ENCODE results near the gene TCAP. TPM values are rescaled to one million over a fixed set of nuclear protein-coding genes. Genes with fewer than 3 reads are reported as not detected.
A peak's percentile ranks its signal among the peaks of the same experiment; 100 is the strongest.

Gene TCAP
- total and polyA plus RNA-seq, 8 donors, result 0.13 to 3.0 (median 0.54) TPM

DNA sequence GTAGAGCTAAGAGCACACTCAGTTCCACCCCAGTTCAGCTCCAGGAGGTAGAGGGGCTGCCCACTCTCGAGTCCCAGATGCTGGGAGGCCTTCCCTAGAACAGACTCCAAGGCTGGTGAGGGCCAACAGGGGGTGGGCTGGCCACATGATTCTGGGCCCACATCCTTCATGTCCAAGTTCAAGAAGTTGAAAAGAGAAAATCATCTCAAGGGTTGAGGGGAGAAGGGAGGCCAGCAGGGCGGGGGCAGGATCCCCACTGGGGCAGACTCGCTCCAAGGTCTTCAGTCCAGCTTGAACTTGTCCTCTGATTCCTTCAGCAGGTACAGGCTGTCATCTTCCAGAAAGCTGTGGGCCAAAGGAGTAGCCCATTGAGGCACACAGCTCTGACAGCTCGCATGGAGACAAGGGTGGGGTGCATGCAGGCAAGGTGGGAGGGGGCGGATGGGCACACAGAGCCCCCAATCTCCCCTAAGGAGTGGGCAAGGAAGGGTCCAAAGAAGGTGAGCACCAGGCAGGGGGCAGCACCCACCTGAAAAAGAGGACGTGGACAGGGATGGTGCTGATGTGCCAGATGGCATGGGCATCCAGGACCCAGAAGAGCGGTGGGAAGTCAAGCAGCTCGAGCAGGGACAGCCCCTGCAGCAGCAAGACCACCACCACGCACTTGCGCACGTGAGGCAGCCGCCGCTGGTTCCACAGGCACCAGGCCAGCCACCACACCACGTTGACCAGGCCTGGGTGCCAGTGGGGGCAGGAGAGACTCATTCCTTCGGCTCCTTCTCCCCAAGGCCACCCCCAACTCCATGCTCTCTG, 7.6 kb downstream of the TCAP start:
- FAIRE-seq (no peak), ATAC-seq (no peak), DNase-seq (peak in 2 of 6 donors; percentile 15 to 38)
- TF ChIP-seq, protein P1, sequence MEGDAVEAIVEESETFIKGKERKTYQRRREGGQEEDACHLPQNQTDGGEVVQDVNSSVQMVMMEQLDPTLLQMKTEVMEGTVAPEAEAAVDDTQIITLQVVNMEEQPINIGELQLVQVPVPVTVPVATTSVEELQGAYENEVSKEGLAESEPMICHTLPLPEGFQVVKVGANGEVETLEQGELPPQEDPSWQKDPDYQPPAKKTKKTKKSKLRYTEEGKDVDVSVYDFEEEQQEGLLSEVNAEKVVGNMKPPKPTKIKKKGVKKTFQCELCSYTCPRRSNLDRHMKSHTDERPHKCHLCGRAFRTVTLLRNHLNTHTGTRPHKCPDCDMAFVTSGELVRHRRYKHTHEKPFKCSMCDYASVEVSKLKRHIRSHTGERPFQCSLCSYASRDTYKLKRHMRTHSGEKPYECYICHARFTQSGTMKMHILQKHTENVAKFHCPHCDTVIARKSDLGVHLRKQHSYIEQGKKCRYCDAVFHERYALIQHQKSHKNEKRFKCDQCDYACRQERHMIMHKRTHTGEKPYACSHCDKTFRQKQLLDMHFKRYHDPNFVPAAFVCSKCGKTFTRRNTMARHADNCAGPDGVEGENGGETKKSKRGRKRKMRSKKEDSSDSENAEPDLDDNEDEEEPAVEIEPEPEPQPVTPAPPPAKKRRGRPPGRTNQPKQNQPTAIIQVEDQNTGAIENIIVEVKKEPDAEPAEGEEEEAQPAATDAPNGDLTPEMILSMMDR (IDR thresholded peaks at IDR 0.05), result peak in 1 of 4 donors; percentile 1
- no peak overlapping the region for H3K4me3 ChIP-seq
- no peaks in the 10 kb centered on the region for H3K9me3 ChIP-seq
- intact Hi-C loops (cut with DNase I), result no loop called here
- 61 to 69% methylated on average over 15 of the region's 15 CpGs for WGBS, 2 donors
- no peaks in the 10 kb centered on the region for H3K36me3 ChIP-seq
- no peak overlapping the region for H3K27ac ChIP-seq
- peaks cover 5 to 8% (median 5%) of the 10 kb centered on the region in 3 donors for H3K4me1 ChIP-seq
- H3K27me3 ChIP-seq, result peaks cover 0 to 4% (median 0%) of the 10 kb centered on the region in 4 donors

DNA sequence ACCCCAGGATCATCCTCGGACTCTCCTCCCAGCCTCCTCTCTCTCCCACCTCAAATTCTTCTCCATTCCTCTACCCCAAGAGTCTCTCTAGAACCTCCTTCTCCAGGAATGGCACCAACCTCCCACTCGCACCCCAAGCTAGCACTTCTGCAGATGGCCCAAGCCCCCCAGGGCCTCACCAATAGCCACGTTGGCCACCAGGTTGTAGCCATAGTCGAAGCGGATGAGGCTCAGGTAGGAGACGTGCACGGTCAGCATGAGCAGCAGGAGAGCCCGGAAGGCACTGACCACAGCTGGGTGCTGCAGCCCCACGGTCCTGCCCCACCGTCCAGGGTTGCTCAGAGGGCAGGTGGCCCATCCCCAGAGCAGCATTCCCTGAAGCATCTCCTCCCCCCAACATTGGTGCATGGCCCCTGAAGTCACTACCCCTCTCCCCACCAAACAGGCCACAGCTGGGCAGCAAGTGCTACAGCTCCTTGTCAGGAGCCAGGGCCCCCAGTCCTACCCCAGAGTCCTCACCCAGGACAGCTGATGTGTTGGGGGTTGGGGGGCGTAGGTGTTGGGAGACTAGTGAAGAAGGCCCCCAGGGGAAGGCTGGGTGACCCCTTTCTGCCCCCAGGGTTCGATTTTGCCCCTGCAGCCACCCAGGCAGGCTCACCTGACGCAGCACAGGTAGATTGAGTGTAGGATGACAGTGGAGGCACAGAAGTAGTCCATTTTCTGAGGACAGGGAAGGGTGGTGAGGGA, 8.4 kb downstream of the TCAP start:
- no peaks in the 10 kb centered on the region for H3K36me3 ChIP-seq
- H3K4me1 ChIP-seq, result peaks cover under 1 to 8% (median 5%) of the 10 kb centered on the region in 3 donors
- H3K27me3 ChIP-seq, result peaks cover 0 to 4% (median 0%) of the 10 kb centered on the region in 4 donors
- DNase-seq (peak in 1 of 6 donors; percentile 56), FAIRE-seq (no peak), ATAC-seq (no peak)
- no peak overlapping the region for H3K27ac ChIP-seq
- intact Hi-C loops (cut with DNase I), result no loop called here
- H3K9me3 ChIP-seq, result no peaks in the 10 kb centered on the region
- TF ChIP-seq, protein P1 (IDR thresholded peaks at IDR 0.05), result no peak
- H3K4me3 ChIP-seq, result no peak overlapping the region
- 66 to 76% methylated on average over 13 of the region's 13 CpGs for WGBS, 2 donors

DNA sequence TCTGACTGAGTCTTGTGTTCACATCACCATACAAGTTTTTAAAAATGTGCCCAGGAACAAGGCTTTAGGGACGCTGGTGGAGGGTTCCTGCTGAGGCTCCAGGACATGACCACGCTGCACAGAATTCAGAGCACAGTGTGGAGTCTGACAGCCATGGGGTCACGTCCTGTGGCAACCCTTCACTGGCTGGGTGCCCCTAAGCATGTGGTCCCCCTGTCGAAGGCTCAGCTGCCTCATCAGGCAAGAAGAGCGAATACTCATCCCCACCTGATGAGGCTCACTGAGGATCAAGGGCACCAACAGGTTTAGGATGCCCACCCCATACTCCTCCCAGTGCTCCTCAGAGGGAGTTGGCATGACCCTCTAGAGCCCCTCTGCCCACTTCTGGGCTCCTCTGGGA, 9.0 kb downstream of the TCAP start:
- H3K4me3 ChIP-seq, result no peak overlapping the region
- DNase-seq (peak in 1 of 6 donors; percentile 38), FAIRE-seq (no peak), ATAC-seq (no peak)
- peaks cover 0 to 8% (median 5%) of the 10 kb centered on the region in 3 donors for H3K4me1 ChIP-seq
- 73% methylated on average over 5 of the region's 5 CpGs for WGBS, 2 donors
- peaks cover 0 to 4% (median 0%) of the 10 kb centered on the region in 4 donors for H3K27me3 ChIP-seq
- TF ChIP-seq, protein P1 (IDR thresholded peaks at IDR 0.05), result no peak
- no peaks in the 10 kb centered on the region for H3K9me3 ChIP-seq
- intact Hi-C loops (cut with DNase I), result no loop called here
- peak overlapping the region; percentile 50 to 71 (median 60) for H3K27ac ChIP-seq
- no peaks in the 10 kb centered on the region for H3K36me3 ChIP-seq

DNA sequence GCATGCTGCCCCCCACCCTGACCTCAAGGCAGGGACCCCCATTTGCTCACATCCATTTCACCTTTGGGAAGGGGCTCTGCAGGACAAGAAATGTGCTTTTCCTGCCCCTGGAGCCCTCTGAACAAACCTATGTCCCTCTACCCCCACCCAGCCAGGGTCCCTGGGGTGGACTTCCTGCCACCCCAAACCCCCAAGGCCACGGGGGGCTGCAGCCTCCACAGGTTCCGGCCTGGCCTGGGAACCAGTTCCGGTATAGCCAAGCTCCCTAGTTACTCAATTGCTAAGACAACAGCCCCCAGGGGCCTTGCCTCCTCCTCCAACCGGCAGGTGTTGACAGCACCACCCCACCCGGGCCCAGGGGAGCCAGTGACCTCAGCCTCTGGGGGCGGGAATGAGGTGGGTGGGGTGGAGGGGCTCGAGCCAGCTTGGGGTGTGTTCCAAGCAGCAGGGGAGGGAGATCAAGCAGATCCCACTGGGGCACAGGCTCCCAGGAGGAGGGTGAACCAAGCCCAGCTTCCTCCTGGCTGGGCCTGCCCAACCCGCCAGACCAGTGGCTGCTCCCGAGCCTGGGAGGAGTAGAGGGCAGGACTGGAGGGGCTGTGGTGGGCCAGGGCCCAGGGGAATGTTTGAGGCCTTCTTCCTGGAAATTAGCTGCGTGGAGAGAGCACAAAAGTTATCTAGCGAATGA, 9.7 kb downstream of the TCAP start:
- Histone ChIP-seq H3K4me1 (peaks cover 0 to 8% (median 5%) of the 10 kb centered on the region in 3 donors), H3K36me3 (no peaks in the 10 kb centered on the region), H3K27ac (peak overlapping the region; percentile 50 to 71 (median 60)), H3K9me3 (no peaks in the 10 kb centered on the region), H3K27me3 (peaks cover 0 to 4% (median 0%) of the 10 kb centered on the region in 4 donors), H3K4me3 (no peak overlapping the region)
- WGBS, 2 donors, result 40 to 42% methylated on average over 11 of the region's 11 CpGs
- intact Hi-C loops (cut with DNase I), result no loop called here
- FAIRE-seq (no peak), ATAC-seq (peak; percentile 52 to 70 (median 62)), DNase-seq (peak in 5 of 6 donors; percentile 48 to 83 (median 60))
- TF ChIP-seq, protein P1 (IDR thresholded peaks at IDR 0.05), result no peak
